ENCODE measurements around the gene TAMM41.
"Not testable (repeated sequence)": the region's sequence is repeated elsewhere in the genome, so short reads cannot be mapped to it uniquely, and the experiment has no call there.

TAMM41 gene

GRCh38 chr3:11814663-11815062, 32.0 kb downstream of the TAMM41 start:
- no peak for DNase-seq

- DNase-seq = no peak
Measured at GRCh38 chr3:11810276-11810675, 36.4 kb downstream of the TAMM41 start.

- no peak for DNase-seq
Measured at GRCh38 chr3:11808231-11808630, 38.5 kb downstream of the TAMM41 start.

GRCh38 chr3:11807686-11808085, 39.0 kb downstream of the TAMM41 start:
- no peak for DNase-seq

- DNase-seq = no peak
Measured at GRCh38 chr3:11805716-11806115, 41.0 kb downstream of the TAMM41 start.

- DNase-seq = peak; percentile 25 to 77
Measured at GRCh38 chr3:11803977-11804892, 42.5 kb downstream of the TAMM41 start.

- no peak for DNase-seq
Measured at GRCh38 chr3:11799791-11800190, 46.9 kb downstream of the TAMM41 start.

- no peak for DNase-seq
Measured at GRCh38 chr3:11794927-11795326, 51.8 kb downstream of the TAMM41 start.

GRCh38 chr3:11791339-11792200, 55.1 kb downstream of the TAMM41 start:
- no peak for DNase-seq

- no peak for DNase-seq
Measured at GRCh38 chr3:11789412-11789811, 57.3 kb downstream of the TAMM41 start.

- DNase-seq = no peak
Measured at GRCh38 chr3:11784971-11785377, 61.7 kb downstream of the TAMM41 start.

- DNase-seq = no peak
Measured at GRCh38 chr3:11780341-11780740, 66.3 kb downstream of the TAMM41 start.

GRCh38 chr3:11779626-11780025, 67.1 kb downstream of the TAMM41 start:
- no peak for DNase-seq

GRCh38 chr3:11778248-11778647, 68.4 kb downstream of the TAMM41 start:
- DNase-seq = no peak

GRCh38 chr3:11776346-11776745, 70.3 kb downstream of the TAMM41 start:
- no peak for DNase-seq

- DNase-seq = no peak
Measured at GRCh38 chr3:11775493-11775892, 71.2 kb downstream of the TAMM41 start.

GRCh38 chr3:11774296-11774877, 72.3 kb downstream of the TAMM41 start:
- peak in 1 of 2 experiments; percentile 75 for DNase-seq

- not testable (repeated sequence) for DNase-seq
Measured at GRCh38 chr3:11771931-11772330, 74.8 kb downstream of the TAMM41 start.

GRCh38 chr3:11770477-11771391, 76.0 kb downstream of the TAMM41 start:
- DNase-seq = no peak

- no peak for DNase-seq
Measured at GRCh38 chr3:11769704-11770476, 76.8 kb downstream of the TAMM41 start.

- no peak for DNase-seq
Measured at GRCh38 chr3:11768604-11769003, 78.1 kb downstream of the TAMM41 start.

All from SW 1271 (cell line).